IMR-90 (cell line): ENCODE data around the gene PTCD1. TPM values are rescaled to one million over a fixed set of nuclear protein-coding genes. Genes with fewer than 3 reads are reported as not detected.

Source experiments
- ATAC-seq: fragments of 200-7000 bp; cut with Tn5 transposase; 2 replicates; pipeline ENCODE4 v1.9.1; 2020; ENCODE audit warnings: low read depth, mild to moderate bottlenecking, moderate library complexity
- BruUV-seq: library from RNA; stranded (reverse); fragments of 400-500 nt; replicated peaks from 2 replicates; lab custom pipeline; 2021; lab: Mats Ljungman, UMichigan
- CTCF ChIA-PET: fragments of 300-600 bp; formaldehyde crosslinking; extraction: SDS; loops from one replicate; lab custom pipeline; 2021; ENCODE audit warnings: antibody characterized with exemption; lab: Yijun Ruan, JAX
- POLR2A ChIA-PET: fragments of 300-600 bp; sonication (Branson Sonifier 250); formaldehyde crosslinking; loops from one replicate; lab custom pipeline; 2022; ENCODE audit warnings: antibody characterized with exemption; ENCODE audit not compliant: unreplicated experiment; lab: Charles Lee
- DNase-seq: peaks from one replicate; pipeline ENCODE4 v3.0.0; 2013
- H2AFZ ChIP-seq: replicated peaks from 2 replicates; pipeline ENCODE3; 2013; ENCODE audit warnings: low read length, mild to moderate bottlenecking; ENCODE audit not compliant: poor library complexity
- H2AK5ac ChIP-seq: 2 replicates; pipeline ENCODE4 v1.6.1; 2013; ENCODE audit warnings: low read depth, low read length, inconsistent platforms
- H2AK9ac ChIP-seq: replicated peaks from 2 replicates; pipeline ENCODE3; 2013; ENCODE audit warnings: mild to moderate bottlenecking, low read depth, low read length, moderate library complexity; ENCODE audit not compliant: poor library complexity
- H2BK120ac ChIP-seq: 2 replicates; pipeline ENCODE4 v1.6.1; 2013; ENCODE audit warnings: low read depth, low read length, inconsistent platforms
- H2BK15ac ChIP-seq: 3 replicates; pipeline ENCODE4 v1.6.1; 2013; ENCODE audit warnings: low read depth, low read length, inconsistent platforms
- H2BK20ac ChIP-seq: 2 replicates; pipeline ENCODE4 v1.6.1; 2013; ENCODE audit warnings: low read depth, mild to moderate bottlenecking, inconsistent platforms, low read length, moderate library complexity
- H2BK5ac ChIP-seq: 2 replicates; pipeline ENCODE4 v1.6.1; 2013; ENCODE audit warnings: mild to moderate bottlenecking, low read depth, low read length, inconsistent platforms; ENCODE audit not compliant: poor library complexity, severe bottlenecking
- H3K14ac ChIP-seq: replicated peaks from 2 replicates; pipeline ENCODE4 v1.6.1; 2013; ENCODE audit warnings: low read depth, low read length, inconsistent platforms
- H3K18ac ChIP-seq: 2 replicates; pipeline ENCODE4 v1.6.1; 2013; ENCODE audit warnings: low read depth, low read length, control low read depth
- H3K23ac ChIP-seq: 2 replicates; pipeline ENCODE4 v1.6.1; 2013; ENCODE audit warnings: low read depth, low read length, inconsistent platforms
- H3K27ac ChIP-seq: 2 replicates; pipeline ENCODE4 v1.5.1; 2013; ENCODE audit warnings: mild to moderate bottlenecking, control low read depth, low read length; ENCODE audit not compliant: insufficient read depth
- H3K27me3 ChIP-seq: 2 replicates; pipeline ENCODE4 v1.6.1; 2013; ENCODE audit warnings: low read length; ENCODE audit not compliant: control insufficient read depth, insufficient read depth
- H3K36me3 ChIP-seq: 2 replicates; pipeline ENCODE4 v1.6.1; 2013; ENCODE audit warnings: low read length, mixed read lengths; ENCODE audit not compliant: control insufficient read depth, insufficient read depth
- H3K4ac ChIP-seq: 2 replicates; pipeline ENCODE4 v1.6.1; 2013; ENCODE audit warnings: low read depth, low read length, inconsistent platforms
- H3K4me1 ChIP-seq: 2 replicates; pipeline ENCODE4 v1.6.1; 2013; ENCODE audit warnings: low read length, mixed read lengths; ENCODE audit not compliant: control insufficient read depth, insufficient read depth
- H3K4me2 ChIP-seq: 2 replicates; pipeline ENCODE4 v1.6.1; 2013; ENCODE audit warnings: low read depth, mild to moderate bottlenecking, control low read depth, low read length, moderate library complexity
- H3K4me3 ChIP-seq: 2 replicates; pipeline ENCODE4 v1.5.1; 2013; ENCODE audit warnings: low read depth, mild to moderate bottlenecking, control low read depth, low read length, moderate library complexity; ENCODE audit not compliant: insufficient read depth
- H3K56ac ChIP-seq: 2 replicates; pipeline ENCODE4 v1.6.1; 2013; ENCODE audit warnings: low read length, inconsistent platforms; ENCODE audit not compliant: insufficient read depth; ENCODE audit errors: extremely low read depth
- H3K79me1 ChIP-seq, 2 experiments: 2 replicates each; pipeline ENCODE4 v1.6.1; 2013; ENCODE audit warnings: low read length in 2 of 2, inconsistent platforms in 1 of 2, low read depth in 1 of 2
- H3K9ac ChIP-seq: 2 replicates; pipeline ENCODE4 v1.6.1; 2013; ENCODE audit warnings: low read depth, low read length, control low read depth
- H3K9me1 ChIP-seq: 2 replicates; pipeline ENCODE4 v1.6.1; 2013; ENCODE audit warnings: low read length, inconsistent platforms; ENCODE audit not compliant: insufficient read depth
- H3K9me3 ChIP-seq: 2 replicates; pipeline ENCODE4 v1.6.1; 2013; ENCODE audit warnings: low read length; ENCODE audit not compliant: control insufficient read depth, insufficient read depth
- H4K20me1 ChIP-seq: 2 replicates; pipeline ENCODE4 v1.6.1; 2013; ENCODE audit warnings: low read length, inconsistent platforms; ENCODE audit not compliant: insufficient read depth
- H4K5ac ChIP-seq: 2 replicates; pipeline ENCODE4 v1.6.1; 2013; ENCODE audit warnings: mild to moderate bottlenecking, low read depth, low read length, control low read depth
- H4K8ac ChIP-seq, 2 experiments: 2 replicates each; pipeline ENCODE4 v1.6.1; 2013; ENCODE audit warnings: low read depth in 2 of 2, low read length in 2 of 2, control low read depth in 1 of 2, inconsistent platforms in 1 of 2
- H4K91ac ChIP-seq: 2 replicates; pipeline ENCODE4 v1.6.1; 2013; ENCODE audit warnings: low read depth, low read length, inconsistent platforms; ENCODE audit not compliant: insufficient read depth
- MXI1 ChIP-seq: IDR thresholded peaks from 2 replicates; pipeline ENCODE4 v1.6.1; 2012; ENCODE audit warnings: low read depth, mild to moderate bottlenecking, low read length, moderate library complexity, borderline replicate concordance
- SMC3 ChIP-seq: fragments of 150-350 bp; IDR thresholded peaks from 2 replicates; pipeline ENCODE4 v1.6.1; 2016; ENCODE audit warnings: low read depth, mild to moderate bottlenecking, antibody characterized with exemption, low read length, moderate library complexity
- WGBS, 2 experiments: methylation state at CpG; one replicate each; pipeline versions ENCODE4 v1.1.5 to v1.1.7; 2013; ENCODE audit warnings: missing lambda C conversion rate in 2 of 2; ENCODE audit not compliant: insufficient read length in 1 of 2; ENCODE audit errors: extremely low coverage in 2 of 2; 5-methylcytosine and 5-hydroxymethylcytosine counted together
- dilution Hi-C: fragments of 300-500 bp; cut with HindIII; formaldehyde crosslinking; loops from one replicate; pipeline ENCODE4 v1.14.3; 2018; ENCODE audit warnings: low sequenced_read_pairs; ENCODE audit not compliant: unreplicated experiment
- in situ Hi-C: fragments of 300-500 bp; cut with MboI; formaldehyde crosslinking; loops from 3 replicates; pipeline ENCODE4 v1.14.3; 2019; ENCODE audit warnings: low sequenced_read_pairs, inconsistent platforms, mixed read lengths
- intact Hi-C: fragments of 100-400 bp; cut with micrococcal nuclease; formaldehyde crosslinking; loops from 2 replicates; pipeline ENCODE4 v1.10.0; 2022
- polyA plus RNA-seq, 3 experiments: library from polyadenylated mRNA; depleted of rRNA; stranded (reverse); fragments of >200 nt; gene quantifications; 2 replicates each; pipeline ENCODE4 v1.2.3, GENCODE V29; 2012; ENCODE audit warnings: low replicate concordance in 1 of 3
- total RNA-seq: library from RNA; depleted of rRNA; stranded (reverse); fragments of >200 nt; gene quantifications from 2 replicates; pipeline ENCODE4 v1.2.3, GENCODE V29; 2012

The PTCD1 gene
- total and polyA plus RNA-seq, 2 of the 4 experiments (the other 2 are of a cell fraction), result 2.2 to 4.0 TPM

- Histone ChIP-seq H3K9me1 (0 out of 2 replicates have a peak, but pooled peaks cover 10% of the 10 kb centered on the region), H4K91ac (peak overlapping the region; percentile 31; the same call in 1 of the 2 replicates), H4K8ac (peak overlapping the region; percentile 40 to 82; a peak in 3 of 4 replicates), H3K36me3 (peaks cover 17% of the 10 kb centered on the region), H2BK5ac (peak overlapping the region; percentile 11), H3K4me3 (peak overlapping the region; percentile 85), H4K20me1 (peaks cover 16% of the 10 kb centered on the region), H3K79me1 (peaks cover 20 to 45% of the 10 kb centered on the region in 2 experiments), H3K9ac (peak overlapping the region; percentile 82), H2AFZ (peak overlapping the region; percentile 97), H3K18ac (no peak overlapping the region; the same call in 1 of the 2 replicates), H3K23ac (peak overlapping the region; percentile 78; the same call in 1 of the 2 replicates), H2AK9ac (peak overlapping the region; percentile 80), H2AK5ac (peak overlapping the region; percentile 64; the same call in 1 of the 2 replicates), H3K27me3 (no peaks in the 10 kb centered on the region), H3K56ac (0 out of 2 replicates have a peak overlapping the region, but pooled peaks have one; percentile 46), H3K4me1 (peaks cover 6% of the 10 kb centered on the region), H3K9me3 (no peaks in the 10 kb centered on the region), H3K14ac (peak overlapping the region; percentile 4; the same call in 1 of the 2 replicates), H3K27ac (peak overlapping the region; percentile 70), H2BK20ac (no peak overlapping the region), H3K4ac (peak overlapping the region; percentile 30), H2BK15ac (no peak overlapping the region; the same call in 2 of the 3 replicates), H4K5ac (peak overlapping the region; percentile 28; the same call in 1 of the 2 replicates), H3K4me2 (peak overlapping the region; percentile 75), H2BK120ac (no peak overlapping the region)
- ChIA-PET POLR2A (interaction anchor here (0.8 to 1.0 kb wide), 2 partner anchors 29 to 1195 kb away, joined by 4 to 6 read pairs; partner anchors contain the start of genes BUD31 and PDAP1), CTCF (no interaction called here)
- WGBS, 2 experiments, result 0% methylated on average over 4 of the region's 20 CpGs; no CpG with 5 or more reads in 1 of the 2 experiments
- BruUV-seq, result no TSS peak
- DNase-seq (no peak), ATAC-seq (peak; percentile 7)
- dilution Hi-C loops (no loop called here), in situ Hi-C loops (no loop called here), intact Hi-C loops (no loop called here)
- no peak for TF ChIP-seq MXI1
- TF ChIP-seq SMC3, result no peak
Observed at GRCh38 chr7:99437946-99438572, 539 bp downstream of the PTCD1 start.
